ENCODE results near the gene SETX. TPM values are rescaled to one million over a fixed set of nuclear protein-coding genes. Genes with fewer than 3 reads are reported as not detected.

Gene SETX
- total RNA-seq, 1 donor from 2014 or later, result 72.1 TPM

- FAIRE-seq (no peak), DNase-seq (ENCODE audit: low read depth) (peak; percentile 74)
- H3K36me3 ChIP-seq (ENCODE audit: control insufficient read depth, insufficient read depth, low read length), result no peaks in the 10 kb centered on the region
- H3K4me3 ChIP-seq (ENCODE audit: low read depth, low read length), result peak overlapping the region; percentile 44
- no peak for TF ChIP-seq CTCF (IDR thresholded peaks at IDR 0.05; ENCODE audit: insufficient read depth, low read length, severe bottlenecking)
- H3K27me3 ChIP-seq (ENCODE audit: control insufficient read depth, insufficient read depth, low read length), result peaks cover 7% of the 10 kb centered on the region
Measured at GRCh38 chr9:132240841-132241482, 113.8 kb downstream of the SETX start.

- no peak for FAIRE-seq
- no peak for DNase-seq (ENCODE audit: low read depth)
- peak overlapping the region; percentile 44 for H3K4me3 ChIP-seq (ENCODE audit: low read depth, low read length)
- peaks cover 5% of the 10 kb centered on the region for H3K27me3 ChIP-seq (ENCODE audit: control insufficient read depth, insufficient read depth, low read length)
- TF ChIP-seq CTCF (IDR thresholded peaks at IDR 0.05; ENCODE audit: insufficient read depth, low read length, severe bottlenecking), result no peak
- no peaks in the 10 kb centered on the region for H3K36me3 ChIP-seq (ENCODE audit: control insufficient read depth, insufficient read depth, low read length)
Measured at GRCh38 chr9:132239999-132240840, 114.6 kb downstream of the SETX start.

- H3K36me3 ChIP-seq (ENCODE audit: control insufficient read depth, insufficient read depth, low read length), result no peaks in the 10 kb centered on the region
- DNase-seq (ENCODE audit: low read depth) (no peak), FAIRE-seq (no peak)
- H3K27me3 ChIP-seq (ENCODE audit: control insufficient read depth, insufficient read depth, low read length), result peaks cover 7% of the 10 kb centered on the region
- TF ChIP-seq CTCF (IDR thresholded peaks at IDR 0.05; ENCODE audit: insufficient read depth, low read length, severe bottlenecking), result no peak
- H3K4me3 ChIP-seq (ENCODE audit: low read depth, low read length), result no peak overlapping the region
Measured at GRCh38 chr9:132239518-132239917, 115.3 kb downstream of the SETX start.

- FAIRE-seq (no peak), DNase-seq (ENCODE audit: low read depth) (no peak)
- no peak overlapping the region for H3K4me3 ChIP-seq (ENCODE audit: low read depth, low read length)
- no peaks in the 10 kb centered on the region for H3K36me3 ChIP-seq (ENCODE audit: control insufficient read depth, insufficient read depth, low read length)
- no peak for TF ChIP-seq CTCF (IDR thresholded peaks at IDR 0.05; ENCODE audit: insufficient read depth, low read length, severe bottlenecking)
- peaks cover 8% of the 10 kb centered on the region for H3K27me3 ChIP-seq (ENCODE audit: control insufficient read depth, insufficient read depth, low read length)
Measured at GRCh38 chr9:132238992-132239391, 115.8 kb downstream of the SETX start.

GRCh38 chr9:132238026-132238972, 116.5 kb downstream of the SETX start:
- no peak for TF ChIP-seq CTCF (IDR thresholded peaks at IDR 0.05; ENCODE audit: insufficient read depth, low read length, severe bottlenecking)
- Histone ChIP-seq H3K36me3 (ENCODE audit: control insufficient read depth, insufficient read depth, low read length) (no peaks in the 10 kb centered on the region), H3K4me3 (ENCODE audit: low read depth, low read length) (no peak overlapping the region), H3K27me3 (ENCODE audit: control insufficient read depth, insufficient read depth, low read length) (peaks cover 10% of the 10 kb centered on the region)
- no peak for DNase-seq (ENCODE audit: low read depth)
- FAIRE-seq, result no peak
